BE2C (cell line): ENCODE results near the gene CXXC5.

Source experiments
- DNase-seq: peaks from one replicate; pipeline ENCODE4 v3.0.0-alpha.2; 2020
- H3K27me3 ChIP-seq: fragments of 250-450 bp; sonication (Bioruptor Pico); 2 replicates; pipeline ENCODE4 v1.5.1; 2020; ENCODE audit warnings: mild to moderate bottlenecking
- H3K36me3 ChIP-seq: fragments of 250-450 bp; sonication (Bioruptor Pico); 2 replicates; pipeline ENCODE4 v1.5.1; 2020; ENCODE audit warnings: mild to moderate bottlenecking
- H3K4me1 ChIP-seq: fragments of 250-450 bp; sonication (Bioruptor Pico); 2 replicates; pipeline ENCODE4 v1.5.1; 2020
- H3K4me3 ChIP-seq: 2 replicates; pipeline ENCODE4 v1.5.1; 2011; ENCODE audit warnings: low read depth, low read length
- H3K9me3 ChIP-seq: fragments of 250-450 bp; sonication (Bioruptor Pico); 2 replicates; pipeline ENCODE4 v1.5.1; 2020
- CTCF ChIP-seq: IDR thresholded peaks from 2 replicates; pipeline ENCODE4 v1.5.1; 2012; ENCODE audit warnings: mild to moderate bottlenecking, low read depth, low read length

CXXC5 gene

GRCh38 chr5:139733010-139733688 is 85.0 kb downstream of the CXXC5 start:
- no peaks in the 10 kb centered on the region for H3K27me3 ChIP-seq
- no peak for TF ChIP-seq CTCF
- no peaks in the 10 kb centered on the region for H3K36me3 ChIP-seq
- no peaks in the 10 kb centered on the region for H3K9me3 ChIP-seq
- no peaks in the 10 kb centered on the region for H3K4me1 ChIP-seq
- no peak overlapping the region for H3K4me3 ChIP-seq
- DNase-seq: no peak
